NCI-H2107 (cell line): Measurements from ENCODE around the gene ZNF600.
"Not testable (repeated sequence)": the region's sequence is repeated elsewhere in the genome, so short reads cannot be mapped to it uniquely, and the experiment has no call there.

Source experiments
- DNase-seq: peaks from one replicate; lab custom pipeline; 2025; lab: John Stamatoyannopoulos, UW

The ZNF600 gene

GRCh38 chr19:52786464-52787354 is at the start of gene ZNF600:
TSS of gene ZNF600 (minus strand) at chr19:52786791. CDS start at chr19:52778888, 7,903 bp downstream.
- not testable (repeated sequence) for DNase-seq

GRCh38 chr19:52834289-52834688 is 47.7 kb upstream of the ZNF600 start:
- not testable (repeated sequence) for DNase-seq

DNA sequence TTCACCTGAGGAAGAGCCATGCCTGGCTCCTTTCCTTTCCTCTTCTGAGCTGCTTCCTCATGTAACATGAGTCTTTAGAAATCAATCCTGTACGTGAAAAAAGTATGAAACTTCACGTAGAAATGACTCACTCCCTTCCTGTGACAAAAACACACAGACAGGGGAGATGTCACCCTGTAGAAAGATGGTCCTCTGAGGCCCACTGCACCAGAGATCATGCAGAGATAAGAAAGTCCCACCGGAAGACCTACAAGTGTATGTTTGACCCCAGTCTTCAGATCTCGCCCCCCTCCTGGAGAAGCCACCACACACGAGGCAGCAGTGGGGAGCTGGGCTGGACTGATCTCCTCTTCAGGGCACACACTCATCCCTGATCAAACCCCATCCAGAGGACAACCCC is 47.0 kb upstream of the ZNF600 start:
- DNase-seq, result not testable (repeated sequence)

DNA sequence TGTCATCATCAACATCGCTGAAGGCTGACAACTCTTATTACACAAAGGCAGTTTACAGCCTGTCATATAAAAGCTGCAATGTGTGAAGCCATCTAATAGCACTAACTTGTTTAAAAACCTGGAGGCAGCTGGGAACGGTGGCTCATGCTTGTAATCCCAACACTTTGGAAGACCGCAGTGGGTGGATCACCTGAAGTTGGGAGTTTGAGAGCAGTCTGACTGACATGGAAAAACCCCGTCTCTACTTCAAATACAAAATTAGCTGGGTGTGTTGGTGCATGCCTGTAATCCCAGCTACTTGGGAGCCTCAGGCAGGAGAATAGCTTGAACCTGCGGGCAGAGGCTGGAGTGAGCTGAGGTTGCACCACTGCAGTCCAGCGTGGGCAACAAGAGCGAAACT is 43.3 kb upstream of the ZNF600 start:
- DNase-seq, result not testable (repeated sequence)

GRCh38 chr19:52825765-52826164 is 39.2 kb upstream of the ZNF600 start:
- no peak for DNase-seq

DNA sequence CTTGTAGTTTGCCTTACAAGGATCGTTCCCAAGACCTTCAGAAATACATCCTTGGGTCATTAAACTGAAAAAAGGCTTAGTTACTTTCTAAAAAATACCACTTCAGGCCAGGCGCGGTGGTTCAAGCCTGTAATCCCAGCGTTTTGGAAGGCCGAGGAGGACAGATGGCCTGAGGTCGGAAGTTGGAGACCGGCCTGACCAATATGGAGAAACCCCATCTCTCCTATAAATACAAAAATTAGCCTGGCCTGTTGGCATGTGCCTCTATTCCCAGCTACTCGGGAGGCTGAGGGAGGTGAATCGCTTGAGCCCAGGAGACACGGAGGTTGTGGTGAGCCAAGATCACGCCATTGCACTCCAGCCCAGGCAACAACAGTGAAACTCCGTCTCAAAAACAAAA is 37.1 kb upstream of the ZNF600 start:
- no peak for DNase-seq

DNA sequence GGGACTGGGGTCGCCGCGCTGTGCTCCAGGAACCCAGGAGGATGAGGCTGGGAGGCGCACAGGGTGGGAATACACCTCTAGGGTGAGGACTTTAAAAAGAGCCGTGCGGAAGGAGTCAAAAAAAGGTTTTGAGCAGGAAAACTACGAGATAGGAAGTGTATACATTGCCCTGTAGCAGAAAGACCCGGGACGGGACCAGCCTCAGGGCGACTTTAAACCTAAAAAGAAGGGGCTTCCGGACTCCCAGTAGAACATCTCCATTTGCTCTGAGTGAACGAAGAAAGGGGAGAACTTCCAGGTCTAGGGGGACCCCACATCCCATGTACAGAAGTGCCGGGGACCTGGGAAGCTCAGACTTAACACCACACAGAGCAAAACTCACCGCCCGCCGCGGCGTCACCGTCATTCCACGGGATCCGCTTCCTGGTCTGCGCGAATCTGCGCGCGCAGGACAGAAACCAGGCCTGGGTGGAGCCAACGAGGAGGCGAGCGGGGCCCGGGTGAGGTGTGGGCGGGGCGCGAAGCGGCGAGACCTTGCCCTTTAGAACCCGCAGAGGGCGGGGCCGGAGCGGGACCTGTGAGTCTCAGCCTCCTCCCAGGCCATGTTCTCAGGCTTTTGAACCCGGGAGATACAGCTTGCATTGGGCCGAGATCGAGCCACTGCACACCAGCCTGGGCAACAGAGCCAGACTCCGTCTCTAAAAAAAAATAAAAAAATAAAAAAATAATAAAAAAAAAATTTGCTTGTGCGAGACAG is 34.8 kb upstream of the ZNF600 start, which contains the start of gene ZNF28:
Gene ZNF28 (minus strand): TSS at position 430 of the 757 bp plus-strand sequence. CDS start 3,675 bp downstream, outside the sequence.
- DNase-seq, result not testable (repeated sequence)

GRCh38 chr19:52820472-52821203 is 34.0 kb upstream of the ZNF600 start:
- DNase-seq, result not testable (repeated sequence)

- DNase-seq, result no peak
Measured at GRCh38 chr19:52809801-52810200, 23.2 kb upstream of the ZNF600 start.

DNA sequence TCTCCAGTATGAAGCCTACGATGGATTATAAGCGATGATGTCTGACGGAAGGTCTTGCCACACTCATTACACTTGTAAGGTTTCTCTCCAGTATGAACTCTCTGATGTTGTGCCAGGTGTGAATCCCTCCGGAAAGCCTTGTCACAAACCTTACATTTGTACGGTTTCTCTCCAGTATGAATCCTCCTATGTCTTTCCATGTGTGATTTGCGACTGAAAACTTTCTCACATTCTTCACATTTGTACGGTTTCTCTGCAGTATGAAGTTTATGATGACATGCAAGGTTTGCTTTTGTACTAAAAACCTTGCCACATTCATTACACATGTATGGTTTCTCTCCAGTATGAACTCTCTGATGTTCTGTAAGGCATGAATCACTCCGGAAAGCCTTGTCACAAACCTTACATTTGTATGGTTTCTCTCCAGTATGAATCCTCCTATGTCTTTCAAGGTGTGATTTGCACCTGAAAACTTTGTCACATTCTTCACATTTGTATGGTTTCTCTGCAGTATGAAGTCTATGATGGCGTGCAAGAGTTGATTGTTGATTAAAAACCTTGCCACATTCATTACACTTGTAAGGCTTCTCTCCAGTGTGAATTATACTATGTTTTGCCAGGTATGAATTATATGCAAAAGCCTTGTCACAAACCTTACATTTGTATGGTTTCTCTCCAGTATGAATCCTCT is 13.5 kb upstream of the ZNF600 start:
- DNase-seq, result not testable (repeated sequence)

DNA sequence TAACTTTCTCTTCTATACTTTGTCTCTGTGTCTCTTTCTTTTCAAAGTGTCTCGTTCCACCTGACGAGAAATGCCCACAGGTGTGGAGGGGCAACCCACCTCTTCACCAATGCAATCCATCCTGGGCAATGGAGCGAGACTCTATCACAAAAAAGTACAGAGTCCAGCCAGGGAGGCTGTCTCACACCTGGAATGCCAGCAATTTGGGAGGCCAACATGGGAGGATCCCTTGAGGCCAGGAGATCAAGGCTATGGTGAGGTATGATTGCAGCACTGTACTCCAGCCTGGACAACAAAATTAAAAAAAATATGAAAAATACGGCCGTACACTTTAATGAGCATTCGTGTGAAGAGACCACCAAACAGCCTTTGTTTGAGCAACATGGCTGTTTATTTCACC is 2.8 kb upstream of the ZNF600 start:
- DNase-seq, result no peak

DNA sequence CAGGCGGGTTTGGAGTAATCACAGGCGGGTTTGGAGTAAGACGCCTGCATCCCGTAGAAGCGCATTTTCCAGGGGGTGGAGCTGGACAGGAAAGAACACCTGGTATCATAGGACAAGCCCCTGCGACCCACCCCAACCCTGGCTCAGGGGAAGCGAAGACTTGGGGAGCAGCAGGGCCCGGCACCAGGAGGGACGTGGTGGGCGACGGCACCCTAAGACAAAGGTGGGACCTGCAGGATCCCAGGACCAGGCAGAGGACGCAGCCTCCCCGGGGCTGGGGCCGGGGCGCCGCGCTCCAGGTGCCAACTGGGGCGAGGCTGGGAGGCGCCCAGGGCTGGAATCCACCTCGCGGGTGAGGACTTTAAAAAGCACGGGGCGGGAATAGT is 520 bp downstream of the ZNF600 start:
- DNase-seq, result no peak

DNA sequence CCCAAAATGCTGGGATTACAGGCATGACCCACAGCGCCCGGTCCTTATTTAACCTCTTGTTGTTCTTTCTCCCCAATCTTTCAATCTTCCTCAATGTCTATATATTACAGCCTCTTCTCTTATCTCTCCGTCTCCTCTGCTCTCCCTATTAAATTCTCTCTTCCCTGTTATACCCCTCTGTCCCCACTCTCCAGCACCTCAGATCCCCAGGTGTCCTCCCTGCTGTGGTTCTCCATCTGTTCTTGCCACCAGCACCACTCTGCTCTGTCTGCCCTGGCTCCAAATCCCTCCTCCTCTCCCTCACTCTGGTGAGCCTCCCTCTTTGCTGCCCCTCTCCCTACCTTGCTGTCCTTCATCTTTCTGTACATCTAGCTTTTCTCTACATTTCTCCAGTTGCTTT is 1.1 kb downstream of the ZNF600 start:
- DNase-seq, result no peak

DNA sequence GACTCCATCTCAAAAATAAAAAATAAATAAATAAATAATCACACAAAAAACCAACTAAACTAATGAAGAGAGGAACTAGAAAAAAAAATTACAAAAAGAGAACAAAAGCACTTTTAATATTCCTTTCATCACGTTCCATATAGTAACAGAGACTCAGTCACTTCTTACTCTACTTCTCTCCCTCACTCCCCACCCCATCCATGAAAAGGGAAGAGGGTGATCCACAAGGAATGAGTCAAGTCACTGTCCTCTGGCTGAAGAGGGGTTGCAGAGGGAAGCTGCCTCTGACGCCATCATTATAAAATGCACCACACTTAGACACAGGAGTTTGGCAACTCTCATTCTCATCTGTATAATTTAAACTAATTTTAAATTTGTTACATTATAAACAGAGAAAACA is 3.7 kb downstream of the ZNF600 start:
- DNase-seq, result not testable (repeated sequence)

DNA sequence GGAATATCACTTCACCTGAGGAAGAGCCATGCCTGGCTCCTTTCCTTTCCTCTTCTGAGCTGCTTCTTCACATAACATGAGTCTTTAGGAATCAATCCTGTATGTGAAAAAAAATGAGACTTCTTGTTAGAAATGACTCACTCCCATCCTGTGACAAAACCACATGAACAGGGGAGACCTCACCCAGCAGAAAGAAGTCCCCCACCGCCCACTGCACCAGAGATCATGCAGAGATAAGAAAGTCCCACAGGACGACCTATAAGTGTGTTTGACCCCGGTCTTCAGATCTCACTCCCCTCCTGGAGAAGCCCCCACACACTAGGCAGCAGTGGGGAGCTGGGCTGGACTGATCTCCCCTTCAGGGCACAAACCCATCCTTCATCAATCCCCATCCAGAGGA is 7.8 kb downstream of the ZNF600 start:
- DNase-seq, result no peak

DNA sequence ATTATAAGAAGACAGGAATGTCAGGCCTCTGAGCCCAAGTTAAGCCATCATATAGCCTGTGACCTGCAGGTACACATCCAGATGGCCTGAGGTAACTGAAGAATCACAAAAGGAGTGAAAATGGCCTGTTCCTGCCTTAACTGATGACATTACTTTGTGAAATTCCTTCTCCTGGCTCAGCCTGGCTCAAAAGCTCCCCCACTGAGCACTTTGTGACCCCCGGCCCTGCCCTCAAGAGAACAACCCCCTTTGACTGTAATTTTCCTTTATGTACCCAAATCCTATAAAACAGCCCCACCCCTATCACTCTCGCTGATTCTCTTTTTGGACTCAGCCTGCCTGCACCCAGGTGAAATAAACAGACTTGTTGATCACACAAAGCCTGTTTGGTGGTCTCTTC is 30.1 kb downstream of the ZNF600 start:
- DNase-seq, result not testable (repeated sequence)

DNA sequence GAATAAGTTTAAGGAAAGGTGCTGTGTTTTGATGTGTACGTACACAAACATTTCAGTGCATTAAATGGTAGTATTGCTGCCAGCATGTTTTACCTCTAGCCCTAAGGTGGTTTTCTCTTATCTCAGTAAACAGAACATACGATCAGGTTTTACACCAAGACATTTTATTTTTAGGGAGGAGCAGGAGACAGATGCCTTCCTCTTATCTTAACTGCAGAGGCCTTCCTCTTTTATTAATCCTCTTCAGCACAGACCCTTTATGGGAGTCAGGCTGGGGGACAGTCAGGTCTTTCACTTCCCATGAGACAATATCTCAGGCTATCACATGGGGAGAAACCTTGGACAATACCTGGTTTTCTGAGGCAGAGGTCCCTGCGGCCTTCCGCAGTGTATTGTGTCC is 36.8 kb downstream of the ZNF600 start:
- no peak for DNase-seq

- no peak for DNase-seq
Measured at GRCh38 chr19:52748336-52748950, 38.1 kb downstream of the ZNF600 start.

- not testable (repeated sequence) for DNase-seq
Measured at GRCh38 chr19:52745919-52746318, 40.7 kb downstream of the ZNF600 start.

DNA sequence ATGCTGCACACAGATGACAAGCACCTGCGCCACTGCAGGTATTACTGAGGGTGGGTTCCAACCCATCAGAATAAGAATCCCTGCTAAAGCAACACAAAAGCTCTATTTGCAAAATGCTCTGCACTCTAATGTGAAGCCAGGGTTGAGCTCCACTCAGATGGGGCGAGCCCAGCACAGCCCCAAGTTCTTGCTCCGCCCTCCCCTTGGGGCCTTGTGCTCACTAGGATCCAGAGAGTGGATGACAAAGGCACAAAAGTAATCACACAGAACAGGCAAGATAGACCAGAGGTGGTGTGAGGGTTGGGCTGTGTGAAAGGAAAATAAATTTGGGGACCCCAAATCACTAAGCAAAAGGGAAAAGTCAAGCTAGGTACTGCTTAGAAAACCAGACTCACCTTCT is 43.5 kb downstream of the ZNF600 start:
- no peak for DNase-seq

DNA sequence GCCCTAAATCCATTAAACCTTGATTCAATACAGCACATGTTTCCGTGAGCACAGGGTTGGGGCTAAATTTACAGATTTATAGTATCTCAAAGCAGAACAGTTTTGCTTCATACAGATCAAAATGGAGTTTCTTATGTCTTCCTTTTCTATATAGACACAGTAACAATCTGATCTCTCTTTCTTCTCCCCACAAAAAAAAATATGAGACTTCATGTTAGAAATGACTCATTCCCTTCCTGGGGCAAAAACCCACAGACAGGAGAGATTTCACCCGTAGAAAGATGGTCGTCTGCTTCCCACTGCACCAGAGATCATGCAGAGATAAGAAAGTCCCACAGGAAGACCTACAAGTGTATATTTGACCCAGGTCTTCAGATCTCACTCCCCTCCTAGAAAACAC is 44.1 kb downstream of the ZNF600 start:
- no peak for DNase-seq
